GM15510 (cell line): ENCODE results near the gene NTF3.

ENCODE experiments used
- POLR2A ChIP-seq: IDR thresholded peaks from 3 replicates; pipeline ENCODE4 v1.6.1; 2011; ENCODE audit warnings: borderline replicate concordance; ENCODE audit not compliant: insufficient read length; ENCODE audit errors: extremely low read depth

Gene NTF3

DNA sequence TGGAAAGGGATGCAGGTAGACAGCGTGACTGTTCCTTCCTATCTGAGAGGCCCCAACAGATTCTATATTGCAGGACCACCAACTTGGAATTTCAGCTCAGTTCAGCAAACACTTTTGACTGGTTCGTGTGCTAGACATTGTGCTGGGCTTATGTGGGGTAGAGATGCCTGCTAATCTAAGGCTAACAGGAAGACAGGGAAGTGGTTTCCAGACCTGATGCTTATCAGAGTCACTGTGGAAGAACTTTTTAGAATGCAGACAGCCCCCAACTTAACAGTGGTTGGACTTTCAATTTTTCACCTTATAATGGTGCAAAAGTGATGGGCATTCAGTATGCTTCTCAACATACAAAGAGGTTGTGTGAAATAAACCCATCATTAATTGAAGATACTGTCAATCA lies 32.2 kb downstream of the NTF3 start:
- no peak for TF ChIP-seq POLR2A

DNA sequence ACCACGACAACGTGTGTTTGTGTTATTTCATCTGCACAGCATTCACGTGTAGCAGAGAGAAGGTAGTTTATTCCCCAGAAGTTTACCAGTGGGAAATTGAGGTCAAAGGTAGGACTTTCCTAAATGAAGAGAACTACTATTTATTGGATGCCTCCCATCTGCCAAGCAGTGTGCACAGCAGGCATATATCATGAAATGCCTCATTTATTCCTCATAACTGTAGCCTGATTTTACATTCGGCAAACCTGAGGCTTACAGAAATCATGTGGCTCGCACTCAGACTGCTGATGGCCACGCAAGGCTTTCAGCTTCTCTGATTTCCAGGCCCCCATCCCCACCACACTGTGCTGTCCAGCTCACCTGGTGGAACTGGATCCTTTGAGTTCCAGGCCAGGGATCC lies 33.5 kb downstream of the NTF3 start:
- no peak for TF ChIP-seq POLR2A

DNA sequence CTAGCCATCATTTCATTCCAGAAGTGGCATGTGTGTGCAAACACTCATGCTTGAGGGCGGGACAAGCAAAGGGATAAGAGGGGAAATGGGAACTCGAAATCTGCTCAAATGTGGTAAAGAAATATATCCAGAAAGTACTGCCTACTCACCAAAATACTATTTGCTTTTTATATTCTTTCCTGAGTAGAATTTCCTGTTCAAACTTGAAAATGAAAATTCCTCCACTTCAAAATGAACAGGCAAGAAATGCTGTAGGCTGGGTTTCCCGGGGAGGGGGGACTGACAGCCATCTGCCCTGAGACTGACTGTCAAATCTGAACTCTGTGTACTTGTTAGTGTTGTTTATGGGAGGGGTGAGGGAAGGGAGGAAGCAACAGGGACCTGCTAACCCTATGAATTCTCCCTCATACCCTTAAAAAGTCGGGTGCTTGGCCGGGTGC lies 34.6 kb downstream of the NTF3 start:
- TF ChIP-seq POLR2A, result no peak

DNA sequence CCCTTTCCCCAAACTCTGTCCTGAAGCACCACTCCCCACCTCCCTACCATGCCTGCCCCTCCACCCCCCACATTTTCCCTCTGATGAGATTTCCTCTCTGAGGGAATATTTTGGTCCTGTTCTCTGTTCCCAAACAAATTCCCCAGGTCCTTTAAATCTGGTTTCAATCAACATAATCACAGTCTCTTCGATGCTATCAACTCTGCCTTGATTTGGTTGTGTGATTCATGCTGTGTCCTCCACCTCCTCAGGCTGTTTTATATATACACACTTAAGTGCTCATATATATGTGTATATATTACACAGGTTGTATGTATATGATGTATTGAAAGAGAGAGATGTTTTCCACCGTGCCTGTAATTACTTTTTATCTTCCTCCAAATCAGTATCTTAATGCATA lies 36.0 kb downstream of the NTF3 start:
- no peak for TF ChIP-seq POLR2A

DNA sequence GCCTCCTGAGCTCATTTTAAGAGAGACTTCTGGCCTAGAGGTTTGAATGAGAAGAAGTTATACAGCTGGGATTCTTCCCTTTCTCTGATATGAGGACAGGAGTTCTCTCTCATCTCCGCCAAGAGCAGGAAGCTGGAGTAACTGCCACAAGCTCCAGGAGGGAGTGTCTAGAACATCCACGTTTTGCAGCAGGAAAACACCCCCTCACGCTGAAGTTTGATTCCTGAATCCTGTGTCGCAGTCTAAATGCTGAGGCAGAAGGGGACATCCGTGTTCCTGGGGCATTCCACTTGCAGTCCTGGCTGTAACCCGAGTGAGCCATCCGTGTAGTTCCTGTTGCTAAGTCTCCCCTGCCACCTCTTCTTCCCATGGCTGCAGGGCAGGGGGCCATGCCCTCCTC lies 38.3 kb downstream of the NTF3 start:
- TF ChIP-seq POLR2A, result no peak

DNA sequence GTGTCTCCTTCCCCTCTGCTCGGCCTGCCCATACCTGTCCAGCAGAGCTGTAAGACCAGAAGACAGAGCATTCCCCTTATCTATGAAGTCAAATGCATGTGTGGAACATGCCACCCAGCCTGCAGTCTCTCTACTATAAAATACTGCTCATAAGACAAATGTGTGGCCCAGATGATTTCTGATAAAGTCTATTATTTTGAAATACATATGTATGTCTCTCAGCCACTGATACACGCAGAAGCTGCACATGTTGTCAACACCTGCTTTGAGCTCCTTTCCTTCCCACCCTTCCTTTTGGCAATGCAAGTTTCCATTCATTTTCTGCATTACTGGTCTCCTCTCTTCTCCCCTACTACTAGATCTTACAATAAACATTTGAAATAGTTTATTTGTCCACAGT lies 38.8 kb downstream of the NTF3 start:
- TF ChIP-seq POLR2A, result no peak

DNA sequence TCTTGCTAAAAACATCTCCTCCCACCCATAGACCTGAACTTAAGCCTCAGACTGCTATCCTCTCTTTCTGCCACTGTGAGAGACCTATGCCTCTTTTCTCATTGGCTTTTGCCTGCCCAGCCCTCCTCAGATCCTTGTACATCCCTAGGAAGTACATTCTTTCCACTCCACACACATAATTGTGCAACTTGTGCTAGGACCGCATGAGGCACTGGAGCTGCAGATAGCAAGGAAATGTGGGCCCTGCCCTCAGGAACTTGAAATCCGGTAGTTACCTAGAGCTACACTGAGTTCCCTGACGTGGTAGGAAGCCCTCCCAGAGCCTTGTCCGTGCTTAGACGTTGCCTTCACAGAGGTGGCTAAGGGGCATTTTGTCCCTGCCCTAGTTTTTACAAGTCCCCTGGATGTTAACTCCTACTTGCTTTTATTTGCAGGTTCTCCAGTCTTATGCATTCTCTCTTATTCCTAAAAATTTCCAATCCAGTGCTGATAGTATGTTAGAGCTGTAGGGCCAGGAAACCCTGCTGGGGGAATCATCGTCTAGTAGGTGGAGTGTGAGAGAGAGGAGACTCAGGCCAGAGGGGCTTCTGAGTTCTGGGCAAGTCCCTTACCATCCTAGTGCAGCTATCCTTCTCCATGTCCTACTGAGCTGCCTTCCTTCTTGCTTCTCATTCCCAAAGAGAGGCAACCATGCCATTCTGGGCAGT lies 41.3 kb downstream of the NTF3 start:
- no peak for TF ChIP-seq POLR2A

DNA sequence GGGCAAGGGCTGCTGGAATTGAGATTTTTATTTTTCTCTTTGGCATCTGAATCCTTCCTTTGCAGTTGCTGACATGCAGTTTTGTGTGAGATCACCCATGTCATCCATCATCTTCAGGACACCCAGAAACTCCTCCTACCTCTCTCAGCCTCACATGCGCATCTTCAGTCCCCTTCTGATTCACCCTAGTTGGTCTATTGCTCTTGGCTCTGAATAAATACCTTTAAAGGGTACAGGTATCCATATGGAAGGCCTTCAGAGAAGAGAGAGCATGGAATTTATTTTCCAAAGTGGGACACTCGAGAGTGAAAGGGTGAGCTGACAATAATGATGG lies 41.8 kb downstream of the NTF3 start:
- TF ChIP-seq POLR2A, result no peak

DNA sequence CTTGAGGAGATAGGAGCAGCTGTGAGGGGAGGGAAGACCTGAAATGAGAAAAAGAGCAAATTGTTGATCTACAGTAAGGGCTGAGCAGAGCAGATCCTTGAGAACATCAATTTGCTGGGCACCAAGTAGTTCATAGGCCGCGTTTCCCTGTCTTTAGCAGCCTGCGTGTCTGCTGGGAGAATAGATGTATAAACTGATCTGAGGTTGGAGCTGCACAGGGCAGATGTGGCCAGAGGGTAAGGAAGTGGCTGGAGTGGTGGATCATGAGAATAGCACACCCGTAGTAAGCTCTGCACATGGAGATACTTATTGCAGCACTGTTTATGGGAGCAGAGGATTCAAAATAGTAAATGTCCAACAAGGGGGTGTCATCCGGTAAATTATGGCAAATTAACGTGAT lies 44.4 kb downstream of the NTF3 start:
- TF ChIP-seq POLR2A, result no peak

DNA sequence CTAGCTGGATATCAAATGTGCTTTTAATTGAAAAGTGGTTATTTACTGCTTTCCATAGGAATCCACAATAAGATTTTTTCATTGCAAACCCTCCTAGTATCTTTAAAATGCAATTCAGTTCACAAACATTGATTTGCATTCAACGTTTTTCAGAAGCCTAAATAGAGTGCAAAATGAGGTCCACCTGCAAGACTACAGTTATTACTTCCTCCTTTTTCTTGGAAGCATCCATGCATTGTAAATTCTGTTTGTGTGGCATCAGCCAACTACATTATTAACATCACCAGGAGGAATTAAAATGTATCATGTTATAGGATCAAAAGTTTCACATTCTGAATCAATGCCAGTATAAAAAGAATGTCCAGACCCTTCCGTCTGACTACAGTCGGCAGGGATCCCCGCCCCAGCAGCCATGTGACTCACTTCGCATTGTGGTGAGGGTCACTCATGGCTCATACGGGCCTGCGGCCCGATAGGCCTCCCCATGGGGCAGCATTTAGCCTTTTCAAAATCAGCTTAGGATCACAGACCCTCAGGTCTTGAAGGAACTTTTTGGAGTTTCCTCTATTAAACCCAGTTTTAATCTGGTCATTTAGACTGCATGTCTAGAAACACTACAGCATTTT lies 46.3 kb downstream of the NTF3 start:
- TF ChIP-seq POLR2A, result no peak

DNA sequence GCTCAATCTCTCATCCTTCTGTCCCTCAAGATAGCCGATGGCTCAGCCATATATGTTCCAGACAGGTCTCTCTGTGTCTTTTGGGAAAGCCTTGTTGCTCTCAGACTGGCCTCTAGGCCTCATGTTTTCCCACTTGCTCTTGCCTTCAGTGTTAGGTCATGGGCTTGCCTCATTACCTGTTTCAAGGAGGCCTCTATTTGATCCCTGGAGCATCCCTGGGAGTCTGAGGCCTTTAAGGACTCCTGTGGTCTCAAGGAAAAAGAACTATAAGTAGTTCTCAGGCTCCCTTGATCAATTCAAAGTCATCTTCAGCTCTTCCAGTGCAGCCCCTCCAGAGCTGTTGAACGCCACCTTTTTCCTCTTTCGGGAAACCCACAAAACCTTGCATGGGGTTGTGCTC lies 47.9 kb downstream of the NTF3 start:
- no peak for TF ChIP-seq POLR2A

DNA sequence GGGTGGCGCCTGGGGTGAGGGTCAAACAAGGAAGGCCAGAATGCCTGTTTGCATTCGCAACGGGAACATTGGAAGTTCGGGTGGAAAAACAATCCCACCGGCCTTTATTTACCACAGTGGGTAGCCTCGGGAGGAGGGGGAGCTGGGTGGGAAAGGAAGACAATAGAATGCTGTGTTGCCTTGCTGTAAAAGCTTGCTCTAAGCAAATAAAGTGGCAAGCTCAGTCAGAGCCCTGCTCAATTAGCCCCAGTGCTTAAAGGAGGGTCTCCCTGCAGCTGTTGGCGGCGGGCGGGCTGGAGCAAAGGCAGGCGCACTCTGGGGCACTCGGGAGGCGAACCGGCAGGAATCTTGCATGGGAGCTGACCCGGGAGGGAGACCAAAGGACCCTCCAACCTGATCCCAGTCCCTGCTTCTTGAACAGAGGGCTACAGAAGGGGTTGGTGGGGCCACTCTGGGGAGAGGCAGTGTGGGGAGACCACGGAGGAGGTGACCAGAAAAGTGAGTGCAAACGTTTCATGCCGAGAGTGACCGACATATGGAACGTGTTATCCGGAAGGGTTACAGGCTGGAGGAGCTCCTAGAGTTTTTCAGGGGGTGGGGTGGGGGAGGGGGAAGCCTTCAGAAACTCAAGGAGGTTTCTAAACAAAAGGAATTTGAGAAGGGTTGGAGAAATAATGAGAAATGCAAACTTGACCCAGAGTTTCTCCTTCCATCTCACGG lies 48.5 kb downstream of the NTF3 start:
- no peak for TF ChIP-seq POLR2A

DNA sequence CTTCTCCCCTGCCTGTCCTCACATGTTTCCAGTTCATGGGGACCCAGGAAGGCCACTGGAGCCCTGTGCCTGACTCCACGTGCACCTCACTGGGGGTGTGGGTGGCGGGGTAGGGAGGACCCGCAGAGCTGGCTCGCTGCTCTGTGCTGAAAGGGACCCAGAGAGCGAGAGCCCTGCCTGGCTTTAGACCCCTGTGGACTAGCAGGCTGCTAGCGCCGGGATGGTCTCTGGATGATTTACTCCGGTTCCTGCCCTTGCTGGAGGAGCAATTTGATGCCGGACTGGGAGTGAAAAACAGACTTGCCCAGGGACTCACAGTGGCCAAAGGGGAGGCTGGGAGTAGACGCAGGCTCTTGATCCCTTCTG lies 49.0 kb downstream of the NTF3 start:
- TF ChIP-seq POLR2A, result no peak

DNA sequence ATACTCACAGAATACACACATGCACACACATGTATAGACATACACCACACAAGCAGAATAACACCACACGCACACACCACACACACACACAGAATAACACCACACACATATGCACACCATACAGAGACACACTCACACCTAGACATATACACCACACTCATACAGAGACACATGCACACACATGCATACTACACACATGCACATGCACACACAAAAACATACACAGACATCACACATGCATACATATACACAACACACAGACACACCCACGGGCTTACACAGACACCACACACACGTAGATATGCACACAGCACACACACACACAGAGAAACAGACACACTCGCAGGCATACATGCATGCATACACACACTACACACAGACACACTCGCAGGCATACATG lies 49.7 kb downstream of the NTF3 start:
- no peak for TF ChIP-seq POLR2A

DNA sequence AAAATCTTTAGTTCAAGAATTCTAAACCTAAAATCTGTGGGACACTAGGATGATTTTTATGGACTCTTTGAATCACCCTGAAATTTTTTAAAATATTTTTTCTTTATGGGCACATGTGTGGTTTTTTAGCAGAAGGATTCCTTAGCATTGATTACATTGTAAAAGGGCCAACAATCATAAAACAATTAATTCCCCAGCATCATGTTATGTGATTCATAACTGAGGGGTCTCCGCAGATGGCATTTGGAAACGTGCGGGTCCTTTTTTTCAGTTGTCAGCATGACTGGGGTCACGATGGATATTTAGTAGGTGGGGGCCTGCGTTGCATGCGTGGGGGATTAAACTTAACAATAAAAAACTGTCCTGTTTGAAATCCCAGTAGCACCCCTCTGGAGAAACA lies 52.5 kb downstream of the NTF3 start:
- TF ChIP-seq POLR2A, result no peak

DNA sequence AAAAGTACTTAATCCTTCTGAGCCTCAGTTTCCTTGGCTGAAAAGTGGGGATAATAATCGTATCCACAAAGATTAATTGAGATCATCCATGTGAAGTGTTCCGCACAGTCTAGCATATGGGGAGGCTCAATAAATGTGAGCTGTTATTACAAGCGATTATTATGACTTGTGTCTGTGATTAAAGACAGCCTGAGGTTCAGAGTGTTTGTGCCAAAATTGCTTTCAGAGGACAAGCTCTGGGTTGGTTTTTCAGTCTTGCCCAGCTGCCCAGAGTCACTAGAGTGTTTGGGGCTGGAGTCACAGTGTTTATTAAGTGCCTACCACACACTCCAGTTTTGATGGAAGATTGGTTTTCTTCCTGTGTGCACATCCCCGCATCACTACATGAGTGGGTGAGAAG lies 53.5 kb downstream of the NTF3 start:
- TF ChIP-seq POLR2A, result no peak
